ACHN (cell line): ENCODE results near the gene SLC5A9.
"Not testable (repeated sequence)": the region's sequence is repeated elsewhere in the genome, so short reads cannot be mapped to it uniquely, and the experiment has no call there.

ENCODE experiments used
- DNase-seq: peaks from one replicate; pipeline ENCODE4 v3.0.0-alpha.2; 2015
- in situ Hi-C: cut with HindIII; loops from 2 replicates; pipeline ENCODE4 v1.10.0; 2017; ENCODE audit warnings: low sequenced_read_pairs, low pct_ligation_motif_present, low pct_unique_long_range_greater_than_20kb

Gene SLC5A9

GRCh38 chr1:48232722-48233121 is 10.2 kb downstream of the SLC5A9 start:
- in situ Hi-C loops = no loop called here

DNA sequence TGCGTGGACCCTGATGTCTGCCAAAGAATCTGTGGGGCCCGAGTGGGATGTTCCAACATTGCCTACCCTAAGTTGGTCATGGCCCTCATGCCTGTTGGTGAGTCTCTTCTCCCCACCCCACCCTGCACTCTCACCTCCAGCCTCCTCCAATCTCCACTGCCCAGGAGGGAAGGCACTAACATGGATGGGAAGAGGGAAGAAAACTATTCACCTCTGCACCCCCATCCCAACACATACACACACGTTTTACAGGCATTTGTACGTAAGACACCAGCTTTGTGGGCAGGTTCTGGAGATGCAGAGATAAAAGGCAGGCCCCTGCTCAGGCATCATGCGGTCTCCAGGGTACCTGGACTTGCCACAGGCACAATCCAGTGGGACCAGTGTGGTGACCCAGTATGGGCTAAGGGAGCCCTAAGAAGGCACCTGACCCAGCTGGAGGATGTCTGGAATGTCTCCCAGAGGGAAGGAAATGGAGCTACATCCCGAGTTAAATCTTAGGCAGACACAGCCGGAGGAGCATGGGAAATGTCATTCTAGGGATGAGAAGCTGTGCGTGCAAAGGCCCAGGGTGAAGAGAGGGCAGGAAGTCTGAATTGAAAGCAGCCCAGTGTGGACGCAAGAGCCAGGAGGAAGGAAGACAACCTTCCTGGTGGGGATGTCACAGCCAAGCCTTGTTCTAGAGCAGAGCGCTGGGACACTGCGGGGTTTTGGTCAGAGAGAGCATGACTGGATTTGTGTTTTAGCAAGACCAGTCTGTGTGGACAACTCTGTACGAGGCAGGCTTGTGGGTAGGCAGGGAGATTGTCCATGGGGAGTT is 11.4 kb downstream of the SLC5A9 start:
- in situ Hi-C loops = no loop called here
- no peak for DNase-seq

More at GRCh38 chr1:48232722-48233121, 10.2 kb downstream of the SLC5A9 start:
- no peak for DNase-seq

GRCh38 chr1:48235652-48236051 is 13.1 kb downstream of the SLC5A9 start:
- DNase-seq = no peak
- in situ Hi-C loops = no loop called here

- DNase-seq = peak; percentile 37
- in situ Hi-C loops = no loop called here
Measured at GRCh38 chr1:48236716-48237470, 14.4 kb downstream of the SLC5A9 start.

DNA sequence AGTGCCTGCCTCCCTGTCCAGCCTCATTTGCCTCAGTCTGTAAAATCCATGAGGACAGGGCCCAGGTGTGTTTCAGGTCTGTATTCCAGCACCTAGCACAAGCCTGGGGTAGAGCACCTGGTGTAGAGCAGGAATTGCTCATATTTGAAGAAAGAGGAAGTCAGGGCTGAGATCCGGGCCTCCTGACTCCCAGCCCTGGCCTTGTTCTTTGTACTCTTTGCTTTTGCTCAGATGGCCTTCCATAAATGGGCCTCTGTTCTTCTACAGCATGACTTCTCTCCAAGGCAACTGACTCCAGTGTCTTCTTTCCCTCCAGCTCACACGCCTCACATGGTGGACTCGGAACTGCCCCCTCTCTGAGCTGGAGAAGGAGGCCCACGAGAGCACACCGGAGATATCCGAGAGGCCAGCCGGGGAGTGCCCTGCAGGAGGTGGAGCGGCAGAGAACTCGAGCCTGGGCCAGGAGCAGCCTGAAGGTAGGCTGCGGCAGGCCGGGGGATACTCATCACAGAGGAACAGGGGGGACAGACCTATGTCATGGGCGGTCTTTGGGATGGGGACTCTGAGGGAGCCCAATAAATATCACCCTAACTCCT is 19.7 kb downstream of the SLC5A9 start:
- DNase-seq = no peak
- in situ Hi-C loops = no loop called here

DNA sequence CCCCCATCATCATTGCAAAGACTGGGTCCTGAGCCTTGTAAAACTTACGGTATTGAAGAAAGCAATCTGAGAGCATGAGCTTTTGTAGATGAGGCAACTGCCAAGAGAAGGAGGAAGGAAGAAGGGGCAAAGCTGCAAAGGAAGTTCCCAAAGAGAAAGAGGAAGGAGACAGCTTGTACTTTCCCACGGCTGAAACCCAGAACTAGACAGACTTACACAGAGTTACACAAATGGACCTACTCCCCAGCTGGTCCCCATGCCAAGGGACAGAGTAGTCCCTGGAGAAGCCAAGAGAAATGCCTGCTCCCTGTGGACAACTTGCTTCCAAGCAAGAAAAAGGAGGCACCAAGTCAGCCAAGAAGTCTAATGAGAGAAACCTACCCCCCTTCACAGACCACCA is 22.6 kb downstream of the SLC5A9 start:
- in situ Hi-C loops = no loop called here
- no peak for DNase-seq

- in situ Hi-C loops = no loop called here
- DNase-seq = no peak
Measured at GRCh38 chr1:48246727-48247126, 24.2 kb downstream of the SLC5A9 start.

DNA sequence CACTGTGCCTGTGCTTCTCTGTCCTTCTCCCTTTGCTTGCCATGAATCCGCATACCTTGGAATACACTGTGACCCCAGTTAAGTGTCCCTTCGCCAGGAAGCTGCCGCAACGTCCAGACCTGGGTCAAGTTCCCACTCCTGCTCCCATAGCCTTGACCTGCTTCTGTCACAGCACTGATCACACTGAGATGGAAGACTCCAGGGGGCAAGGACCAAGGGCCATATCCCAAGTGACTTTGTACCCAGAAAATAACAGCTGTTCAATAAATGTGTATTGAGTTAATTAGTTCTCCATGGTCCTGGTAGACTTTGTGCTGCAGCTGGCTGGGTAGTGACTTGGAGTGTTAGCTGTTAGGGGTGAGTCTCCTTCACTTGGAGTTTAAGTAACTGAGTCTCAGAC is 25.8 kb downstream of the SLC5A9 start:
- in situ Hi-C loops = no loop called here
- DNase-seq = no peak

DNA sequence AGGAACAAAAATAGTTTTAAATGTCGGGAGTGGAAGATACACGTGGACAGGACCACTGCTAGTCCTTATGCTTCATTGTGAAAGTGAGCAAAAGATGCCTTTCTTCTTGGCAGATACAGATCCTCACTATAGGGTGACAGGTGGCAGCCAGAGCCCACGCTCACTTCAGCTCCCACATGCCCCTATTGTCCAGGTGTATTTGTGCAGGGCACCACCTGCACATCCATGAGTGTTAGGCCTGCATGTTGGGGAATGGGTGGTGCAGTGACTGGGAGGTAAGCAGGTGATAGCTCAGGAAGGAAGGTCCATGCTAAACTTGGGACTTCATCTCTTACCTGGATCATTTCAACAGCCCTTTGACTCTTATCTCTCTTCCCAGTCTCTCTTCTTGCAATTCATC is 27.4 kb downstream of the SLC5A9 start:
- no peak for DNase-seq
- in situ Hi-C loops = no loop called here

GRCh38 chr1:48250572-48250971 is 28.1 kb downstream of the SLC5A9 start:
- in situ Hi-C loops = no loop called here
- no peak for DNase-seq

DNA sequence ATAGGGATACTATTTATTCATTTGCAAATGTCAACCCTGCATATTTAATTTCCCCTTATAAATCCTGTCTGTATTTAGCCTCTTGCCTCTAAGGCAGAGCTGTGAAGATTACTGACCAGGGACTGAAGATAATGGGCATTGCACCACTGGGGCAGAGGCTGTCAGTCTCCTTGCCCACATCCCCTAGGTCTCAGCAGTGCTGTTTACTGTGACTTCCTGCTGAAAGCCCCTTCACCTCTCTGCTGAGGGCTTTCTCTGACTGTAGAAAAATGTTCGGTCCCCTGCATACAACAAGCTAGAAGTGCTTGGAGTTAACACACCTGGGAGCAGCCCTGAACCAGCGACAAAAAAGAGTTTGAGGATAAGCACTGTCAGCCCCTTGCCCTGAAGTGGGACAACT is 28.8 kb downstream of the SLC5A9 start:
- in situ Hi-C loops = no loop called here
- DNase-seq = no peak

DNA sequence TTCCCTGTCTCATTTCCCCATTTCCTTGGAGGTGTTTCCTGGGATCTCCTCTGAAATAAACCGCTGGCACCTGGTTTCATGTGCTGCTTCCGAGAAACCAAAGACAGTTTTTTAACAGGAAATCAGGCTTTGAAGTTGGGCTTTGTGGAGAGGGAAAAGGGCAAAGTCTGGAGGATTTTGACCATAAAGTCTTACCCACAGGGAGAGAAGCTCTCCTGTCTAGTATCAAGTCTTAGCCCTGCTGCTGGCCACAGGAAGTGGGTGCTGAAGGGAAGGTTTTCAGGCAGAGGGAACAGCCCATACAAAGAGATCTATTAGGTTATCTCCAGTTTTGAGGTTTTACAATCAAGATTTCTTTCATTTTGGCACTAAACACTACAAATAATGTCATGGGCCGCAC is 29.3 kb downstream of the SLC5A9 start:
- DNase-seq = no peak
- in situ Hi-C loops = no loop called here

DNA sequence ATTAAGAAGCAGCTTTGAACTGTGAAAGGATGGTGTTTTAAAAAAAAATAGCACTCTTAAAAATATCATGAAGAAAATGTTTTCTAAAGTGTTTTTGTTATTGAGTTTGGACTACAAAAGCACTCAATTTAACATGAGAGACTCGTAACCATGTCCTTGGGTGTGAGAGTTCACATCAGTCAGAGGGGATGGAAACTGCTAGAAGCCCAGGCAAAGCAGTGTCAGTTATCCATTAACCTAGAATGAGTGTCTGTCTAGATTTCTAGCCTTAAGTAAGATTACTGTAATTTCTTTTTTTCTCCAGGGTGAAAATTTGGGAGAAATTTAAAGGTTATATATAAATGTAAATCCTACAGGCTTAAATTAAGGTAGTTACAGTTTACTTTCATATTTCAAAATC is 31.7 kb downstream of the SLC5A9 start:
- in situ Hi-C loops = no loop called here

GRCh38 chr1:48258106-48258505 is 35.6 kb downstream of the SLC5A9 start:
- in situ Hi-C loops = no loop called here
- DNase-seq = no peak

More for the DNA sequence above, 31.7 kb downstream of the SLC5A9 start:
- no peak for DNase-seq

GRCh38 chr1:48261881-48262400 is 39.4 kb downstream of the SLC5A9 start:
- in situ Hi-C loops = no loop called here
- no peak for DNase-seq

DNA sequence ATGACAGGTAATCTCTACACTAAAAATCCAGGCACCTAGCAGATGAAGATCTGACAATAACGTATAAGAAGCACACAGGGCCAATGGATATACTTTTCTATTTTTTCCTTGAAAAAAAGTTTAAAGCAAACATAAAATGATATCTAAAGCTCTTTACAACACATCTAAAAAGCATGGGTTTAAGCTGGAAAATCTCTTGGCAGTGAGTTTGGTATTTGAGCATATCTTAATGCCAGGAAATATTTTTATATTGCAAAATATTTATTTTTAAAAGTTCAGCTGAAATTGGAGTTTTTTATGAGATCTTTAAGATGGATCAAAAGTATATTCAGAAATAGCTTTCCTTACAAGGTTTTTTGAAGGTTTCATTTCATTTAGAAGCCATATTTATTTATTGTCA is 40.5 kb downstream of the SLC5A9 start:
- DNase-seq = no peak
- in situ Hi-C loops = no loop called here

- no peak for DNase-seq
- in situ Hi-C loops = no loop called here
Measured at GRCh38 chr1:48266576-48266975, 44.1 kb downstream of the SLC5A9 start.

- in situ Hi-C loops, DNase-seq: not testable (repeated sequence)
Measured at GRCh38 chr1:48277437-48277836, 54.9 kb downstream of the SLC5A9 start.

DNA sequence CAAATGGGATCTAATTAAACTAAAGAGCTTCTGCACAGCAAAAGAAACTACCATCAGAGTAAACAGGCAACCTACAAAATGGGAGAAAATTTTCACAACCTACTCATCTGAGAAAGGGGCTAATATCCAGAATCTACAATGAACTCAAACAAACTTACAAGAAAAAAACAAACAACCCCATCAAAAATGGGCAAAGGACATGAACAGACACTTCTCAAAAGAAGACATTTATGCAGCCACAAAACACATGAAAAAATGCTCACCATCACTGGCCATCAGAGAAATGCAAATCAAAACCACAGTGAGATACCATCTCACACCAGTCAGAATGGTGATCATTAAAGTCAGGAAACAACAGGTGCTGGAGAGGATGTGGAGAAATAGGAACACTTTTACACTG is 59.8 kb downstream of the SLC5A9 start:
- in situ Hi-C loops = not testable (repeated sequence)

More for the DNA sequence above, 59.8 kb downstream of the SLC5A9 start:
- DNase-seq = not testable (repeated sequence)
